Right lobe of liver (tissue), 4 donors: ENCODE results near the gene SLC11A2.

Experiments used
- CTCF ChIP-seq, 4 donors: fragments of 200-600 bp in 3 of 4; fragments of 450-650 bp in 1 of 4; IDR thresholded peaks; one replicate each; pipeline versions ENCODE4 v1.5.1 to v1.8.0; 2016 to 2022; ENCODE audit warnings: antibody characterized with exemption in 4 of 4, mild to moderate bottlenecking in 2 of 4
- POLR2A ChIP-seq: fragments of 450-650 bp; IDR thresholded peaks from one replicate; pipeline ENCODE4 v1.6.1; 2017; ENCODE audit warnings: antibody characterized with exemption, mild to moderate bottlenecking
- donor health status: DM: no; HTN: no; CAD: no.
- donor health status: DM: no; HTN: no; CAD: no.
- donor health status: DM: no; HTN: yes; CAD: no.

GRCh38 chr12:51036279-51036678, 10.1 kb upstream of the SLC11A2 start:
- no peak for TF ChIP-seq CTCF (IDR thresholded peaks at IDR 0.05)
- no peak for TF ChIP-seq POLR2A
